Head of caudate nucleus (tissue), 42 donors: ENCODE results near the gene MBNL1.

Source experiments
- DNase-seq, 42 donors: peaks; one replicate each; pipeline versions ENCODE4 v3.0.0 to v3.0.0-alpha.2; 2020 to 2021; ENCODE audit warnings: mixed read lengths in 7 of 42
- intact Hi-C: fragments of 100-400 bp; cut with DNase I; formaldehyde crosslinking; loops from one replicate; pipeline ENCODE4 v1.15.0; 2022

The MBNL1 gene

DNA sequence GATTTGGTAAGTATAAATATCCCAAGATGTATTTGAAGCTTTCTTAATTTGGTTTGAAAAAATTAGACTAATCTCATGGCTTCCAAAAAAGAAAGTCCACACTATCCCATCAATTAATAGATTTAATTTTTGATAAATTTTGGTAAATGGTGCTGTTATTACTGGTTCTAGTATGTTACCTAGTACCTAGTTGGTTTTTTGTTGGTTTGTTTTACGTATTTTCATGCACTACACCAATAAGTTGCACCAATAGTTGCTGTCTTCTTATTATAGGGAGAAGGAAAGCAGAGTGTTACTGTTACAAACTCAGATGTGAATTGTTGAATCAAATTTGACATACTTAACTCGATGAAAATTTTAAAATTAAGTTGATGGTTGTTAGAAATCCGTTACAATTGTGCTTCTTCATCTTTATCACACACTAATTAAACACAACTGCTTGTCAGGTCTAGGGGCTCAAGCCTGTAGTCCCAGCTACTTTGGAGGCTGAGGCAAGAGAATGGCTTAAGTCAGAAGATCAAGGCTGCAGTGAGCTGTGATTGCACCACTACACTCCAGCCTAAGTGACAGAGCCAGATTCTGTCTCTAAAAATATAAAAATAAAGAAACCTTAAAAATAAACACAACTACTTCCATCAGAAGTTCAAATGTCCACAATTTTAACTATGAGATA is 23.1 kb upstream of the MBNL1 start:
- intact Hi-C loops: no loop called here

GRCh38 chr3:152251916-152252315 is 16.8 kb upstream of the MBNL1 start:
- DNase-seq: no peak
- intact Hi-C loops: no loop called here

More for the DNA sequence above, 23.1 kb upstream of the MBNL1 start:
- DNase-seq: no peak

- DNase-seq: no peak
Observed at GRCh38 chr3:152252755-152253154, 16.0 kb upstream of the MBNL1 start.

DNA sequence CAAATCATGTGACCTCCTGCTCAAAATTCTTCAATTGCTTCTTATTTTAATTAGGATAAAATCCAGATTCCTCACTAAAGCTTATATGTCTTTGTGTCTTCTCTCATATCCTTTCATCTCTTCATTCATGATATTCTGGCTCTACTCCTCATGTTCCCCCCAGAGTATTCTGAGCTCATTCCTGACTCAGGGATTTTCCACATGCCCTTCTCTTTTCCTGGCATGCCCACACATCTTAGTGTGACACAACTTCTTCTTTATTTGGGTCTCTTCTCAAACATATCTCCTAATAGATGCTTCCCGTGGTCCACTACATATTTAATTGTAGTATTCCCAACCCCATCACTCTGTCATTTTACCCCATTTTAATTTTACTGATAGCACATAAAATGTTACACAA is 15.2 kb upstream of the MBNL1 start:
- no peak for DNase-seq
- intact Hi-C loops: no loop called here

More at GRCh38 chr3:152252755-152253154, 16.0 kb upstream of the MBNL1 start:
- intact Hi-C loops: no loop called here

DNA sequence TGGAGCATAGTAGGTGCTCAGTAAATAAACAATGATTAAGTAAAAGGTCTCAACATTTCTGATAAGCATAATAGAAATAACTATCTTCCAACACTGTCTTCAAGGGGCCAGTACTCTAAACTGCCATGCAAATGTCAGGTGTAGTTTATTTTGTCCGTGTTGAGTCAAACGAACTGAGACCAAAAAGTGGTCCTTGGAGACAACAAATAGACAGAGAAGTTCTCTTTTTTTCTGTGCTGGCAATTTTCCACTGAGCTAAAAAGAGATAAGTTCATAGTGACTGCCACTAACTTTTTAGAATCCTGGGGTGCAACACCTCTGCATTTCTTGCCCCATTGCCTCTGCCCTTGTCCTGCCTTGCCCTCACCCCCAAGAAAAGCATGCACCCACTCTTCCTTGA is 14.7 kb upstream of the MBNL1 start:
- intact Hi-C loops: no loop called here
- no peak for DNase-seq

- intact Hi-C loops: no loop called here
Observed at GRCh38 chr3:152255290-152255689, 13.4 kb upstream of the MBNL1 start.

GRCh38 chr3:152256851-152257562 is 11.7 kb upstream of the MBNL1 start:
- intact Hi-C loops: no loop called here
- DNase-seq: no peak

More at GRCh38 chr3:152255290-152255689, 13.4 kb upstream of the MBNL1 start:
- DNase-seq: no peak

DNA sequence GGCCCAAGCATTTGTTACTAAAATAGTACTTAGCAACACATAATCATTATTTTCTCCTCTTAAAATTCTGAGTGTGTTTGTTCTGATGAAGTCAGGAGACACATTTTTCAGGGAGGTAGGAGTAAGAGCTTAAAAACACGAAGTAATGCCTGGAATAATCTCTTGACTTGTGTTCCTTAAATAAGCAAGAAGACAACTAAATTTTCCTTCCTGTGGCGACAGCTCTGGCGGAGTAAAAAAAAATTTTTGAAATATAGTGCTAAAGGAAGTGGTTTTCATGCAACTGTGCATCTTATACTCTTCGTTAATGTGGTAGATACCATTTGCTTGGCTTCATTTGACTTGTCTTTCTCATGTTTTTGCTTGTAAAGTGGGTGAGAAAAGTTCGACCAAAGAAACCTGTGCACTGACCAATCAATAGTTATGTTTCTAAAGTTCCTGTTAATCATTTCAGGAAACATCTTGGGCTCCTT is 11.1 kb upstream of the MBNL1 start:
- intact Hi-C loops: no loop called here

GRCh38 chr3:152258448-152259393 is 10.0 kb upstream of the MBNL1 start:
- DNase-seq: peak in 7 of 42 donors; percentile 34 to 68 (median 40)
- intact Hi-C loops: no loop called here

More for the DNA sequence above, 11.1 kb upstream of the MBNL1 start:
- no peak for DNase-seq

GRCh38 chr3:152259468-152259867 is 9.3 kb upstream of the MBNL1 start:
- intact Hi-C loops: no loop called here
- no peak for DNase-seq

GRCh38 chr3:152260026-152260425 is 8.7 kb upstream of the MBNL1 start:
- intact Hi-C loops: loop anchor here (10.0 kb wide), 1 partner anchor 195 kb away; no protein-coding TSS in a partner anchor
- DNase-seq: no peak

- DNase-seq: no peak
- intact Hi-C loops: loop anchor here (10.0 kb wide), 1 partner anchor 194 kb away; no protein-coding TSS in a partner anchor
Observed at GRCh38 chr3:152260529-152260928, 8.2 kb upstream of the MBNL1 start.

- no peak for DNase-seq
- intact Hi-C loops: loop anchor here (10.0 kb wide), 1 partner anchor 193 kb away; no protein-coding TSS in a partner anchor
Observed at GRCh38 chr3:152261329-152261728, 7.4 kb upstream of the MBNL1 start.

DNA sequence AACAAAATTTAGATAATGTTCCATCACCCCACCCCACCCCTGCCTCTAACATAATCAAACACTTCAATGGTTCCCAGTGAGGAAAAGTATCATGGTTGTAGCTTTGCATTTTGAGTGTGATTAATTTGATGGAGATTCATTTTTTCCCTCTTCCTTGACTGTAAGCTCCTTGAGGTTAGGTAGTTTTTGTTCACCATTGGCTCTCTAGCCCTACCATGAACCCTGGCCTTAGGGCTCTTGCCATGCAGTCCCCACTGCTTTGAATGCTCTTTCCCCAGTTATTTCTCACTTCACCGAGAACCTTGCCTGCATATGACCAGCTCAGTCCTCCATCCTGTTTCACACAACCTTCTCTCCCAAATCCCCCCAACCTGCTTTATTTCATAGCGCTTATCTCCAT is 5.0 kb upstream of the MBNL1 start:
- intact Hi-C loops: loop anchor here (10.0 kb wide), 1 partner anchor 191 kb away; no protein-coding TSS in a partner anchor
- DNase-seq: no peak

- no peak for DNase-seq
- intact Hi-C loops: loop anchor here (10.0 kb wide), 1 partner anchor 190 kb away; no protein-coding TSS in a partner anchor
Observed at GRCh38 chr3:152264378-152264777, 4.4 kb upstream of the MBNL1 start.

- DNase-seq: peak in 12 of 42 donors; percentile 11 to 81 (median 48)
- intact Hi-C loops: loop anchor here (10.0 kb wide), 1 partner anchor 188 kb away; no protein-coding TSS in a partner anchor
Observed at GRCh38 chr3:152266221-152266995, 2.3 kb upstream of the MBNL1 start.

DNA sequence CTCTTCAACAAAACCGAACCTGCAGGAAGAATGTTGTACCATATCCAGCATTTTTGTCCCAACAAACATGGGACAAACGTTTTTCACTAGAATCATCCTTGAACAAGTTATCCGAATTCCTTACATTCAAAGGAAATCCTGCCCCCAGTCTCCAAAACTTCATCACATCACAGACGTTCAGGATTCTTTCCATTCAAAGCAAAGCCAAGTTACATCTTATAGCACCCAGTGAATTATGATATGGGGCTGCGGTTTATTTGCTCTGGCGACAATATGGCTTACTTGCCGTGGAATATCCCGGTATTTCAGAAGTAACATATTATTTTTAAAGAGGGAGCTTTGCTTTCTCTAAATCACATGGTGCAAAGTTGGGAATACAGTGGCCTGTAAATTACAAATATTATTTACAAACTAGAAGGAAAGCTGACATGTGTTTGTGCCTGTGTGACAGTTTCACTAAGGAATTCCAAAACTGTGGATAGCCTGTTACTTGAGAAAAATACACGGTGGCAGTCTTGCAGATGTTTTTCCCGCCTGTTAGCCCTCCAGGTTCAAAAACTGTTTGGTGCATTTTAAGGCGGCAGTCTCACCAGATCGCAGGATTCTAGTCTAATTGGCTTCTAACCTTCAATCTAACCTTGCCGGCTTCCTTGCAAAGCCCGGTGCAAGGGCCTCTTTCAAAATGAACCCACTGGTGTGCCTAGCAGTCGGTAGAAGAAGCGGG is 736 bp upstream of the MBNL1 start:
- intact Hi-C loops: loop anchor here (10.0 kb wide), 1 partner anchor 187 kb away; no protein-coding TSS in a partner anchor
- DNase-seq: no peak
